Measurements from ENCODE around the gene NR1D1.

NR1D1 gene

DNA sequence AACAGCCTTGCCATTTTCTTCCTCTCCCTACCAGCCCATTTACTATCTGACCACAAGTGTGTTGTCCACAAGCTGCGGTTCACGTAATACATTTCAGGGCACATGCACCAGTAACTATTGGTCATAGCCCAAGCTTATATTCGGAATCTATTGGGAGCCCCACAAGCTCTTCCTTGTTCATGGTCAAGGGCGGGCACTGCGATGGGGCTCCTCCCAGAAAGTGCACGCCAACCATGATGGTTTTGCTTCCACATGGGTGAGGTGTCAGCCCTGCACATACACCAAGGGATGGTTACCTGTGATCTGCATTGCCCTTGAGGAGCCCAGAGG is 25.6 kb downstream of the NR1D1 start:
- no peak for DNase-seq

DNA sequence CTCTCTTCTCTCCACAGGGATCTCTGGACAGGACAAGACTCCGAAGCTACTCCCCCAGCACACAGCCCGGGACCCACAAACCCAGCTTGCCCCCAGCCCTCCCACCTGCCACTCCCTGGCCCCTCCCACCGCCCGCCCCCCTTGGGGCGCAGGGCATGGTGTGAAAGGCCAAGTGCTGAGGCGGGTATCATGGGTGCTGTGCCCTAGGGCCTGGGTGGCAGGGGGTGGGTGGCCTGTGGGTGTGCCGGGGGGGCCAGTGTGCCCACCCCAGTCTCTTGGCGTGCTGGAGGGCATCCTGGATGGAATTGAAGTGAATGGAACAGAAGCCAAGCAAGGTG is 26.2 kb downstream of the NR1D1 start:
- DNase-seq, result no peak

- no peak for DNase-seq
Observed at GRCh38 chr17:40073454-40074174, 26.8 kb downstream of the NR1D1 start.

DNA sequence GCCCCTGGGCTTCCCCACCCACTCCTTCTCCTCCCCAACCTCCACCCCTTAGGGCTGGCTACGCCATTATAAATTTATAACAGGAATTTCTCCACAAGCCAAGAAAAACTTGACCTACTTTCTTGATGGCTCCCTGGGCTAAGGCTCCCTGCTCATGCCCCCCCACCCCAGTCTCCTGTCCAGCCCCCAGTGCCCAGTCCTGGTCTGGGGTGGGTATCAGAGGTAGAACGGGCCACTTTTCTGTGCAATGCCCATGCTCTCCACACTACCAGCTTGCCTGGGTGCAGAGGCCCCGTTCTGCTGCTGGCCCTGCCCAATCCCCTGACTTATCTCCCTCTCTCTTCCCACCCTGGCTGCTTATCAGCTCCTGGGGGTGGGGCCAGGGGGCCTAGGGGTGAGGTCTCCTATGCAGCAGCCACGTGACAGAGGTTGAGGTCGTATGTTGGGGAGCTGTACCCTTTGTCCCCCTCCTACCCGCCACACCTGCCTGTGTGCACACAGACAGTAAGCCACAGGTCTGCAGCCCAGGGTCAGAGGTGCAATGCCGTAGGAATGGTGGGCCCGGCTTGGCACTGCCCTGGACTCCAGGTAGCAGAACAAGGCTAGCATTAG is 27.5 kb downstream of the NR1D1 start:
- no peak for DNase-seq

- DNase-seq, result peak; percentile 97
Observed at GRCh38 chr17:40072040-40072734, 28.2 kb downstream of the NR1D1 start.

DNA sequence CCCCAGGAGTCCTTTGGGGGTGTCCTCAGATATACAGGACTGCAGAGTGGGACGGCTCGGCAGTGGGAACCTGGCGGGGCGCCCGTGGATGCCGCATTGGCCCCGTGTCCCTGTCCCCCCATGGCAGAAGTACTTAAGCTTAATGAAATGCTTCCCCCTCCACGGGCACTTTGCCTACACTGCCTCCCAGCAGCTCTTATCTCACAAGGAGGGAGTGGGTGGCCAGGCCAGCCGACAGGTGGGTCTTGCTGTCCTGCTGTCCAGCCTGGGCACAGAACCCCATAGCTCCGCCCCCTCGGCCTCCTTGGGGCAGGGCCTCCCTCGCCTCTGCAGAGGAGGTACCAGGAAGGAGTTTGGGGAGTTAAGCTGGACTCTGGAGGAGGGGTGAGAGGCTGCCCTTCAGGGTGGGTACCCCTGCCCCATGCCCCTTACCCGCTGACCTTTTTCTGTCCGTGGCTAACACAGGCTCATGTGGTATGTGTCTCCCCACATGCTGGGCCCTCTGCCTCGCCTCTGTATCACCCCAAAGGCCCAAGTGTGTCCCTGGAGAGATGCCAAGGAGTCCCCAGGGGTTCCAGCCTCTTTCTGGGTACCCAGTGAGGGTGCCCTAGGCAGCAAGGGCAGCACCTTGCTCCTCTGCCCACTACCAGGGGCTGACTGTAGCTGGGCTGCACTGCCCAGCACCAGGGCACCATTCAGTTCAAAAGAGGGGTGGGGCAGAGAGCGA is 28.9 kb downstream of the NR1D1 start:
- DNase-seq, result no peak

GRCh38 chr17:40070709-40071312 is 29.6 kb downstream of the NR1D1 start:
- DNase-seq, result no peak

DNA sequence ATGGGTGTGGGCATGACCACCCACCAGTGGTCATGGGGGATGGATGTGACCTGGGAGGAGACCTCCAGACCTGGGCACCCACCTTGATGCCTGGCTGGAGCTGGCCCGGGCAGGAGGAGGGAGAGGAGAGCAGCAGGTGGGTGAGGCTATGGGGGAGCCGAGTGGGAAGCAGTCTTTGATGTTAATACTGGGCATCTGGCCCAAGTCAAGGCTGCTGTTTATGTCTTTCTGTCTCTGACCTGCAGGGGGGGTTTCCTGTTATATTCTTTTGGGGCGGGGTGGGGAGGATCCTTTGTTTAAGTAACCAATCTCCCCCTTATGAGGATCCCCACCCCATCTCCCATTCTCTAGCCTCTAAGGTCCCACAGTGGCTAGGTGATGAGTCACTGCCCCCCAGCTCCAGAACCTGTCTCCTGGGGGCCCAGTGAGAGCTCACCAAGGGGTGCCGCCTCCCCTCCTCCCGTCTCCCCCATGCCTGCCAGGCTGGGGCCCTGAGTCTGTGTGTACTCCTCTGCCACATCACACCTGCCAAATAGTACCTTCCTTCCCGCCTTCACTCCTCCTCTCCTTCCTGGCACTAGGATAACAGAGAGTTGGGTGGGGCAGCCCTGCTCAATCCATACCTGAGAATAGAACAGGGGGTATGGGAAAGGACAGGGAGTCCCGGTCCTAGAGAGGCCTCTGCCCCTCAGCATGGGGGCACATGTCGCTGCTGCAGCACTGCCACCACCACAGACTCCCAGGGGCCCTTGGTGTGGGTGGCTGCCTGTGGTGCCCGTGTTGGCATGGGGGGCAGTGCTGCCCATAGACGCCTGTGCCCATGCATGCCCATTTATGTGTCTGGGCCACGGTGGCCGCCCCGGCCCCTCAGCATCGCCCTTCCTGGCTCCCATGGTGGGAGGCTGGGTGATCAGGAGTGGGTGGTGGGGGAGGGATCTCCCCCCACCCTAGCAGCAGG is 30.4 kb downstream of the NR1D1 start:
- peak; percentile 57 for DNase-seq

DNA sequence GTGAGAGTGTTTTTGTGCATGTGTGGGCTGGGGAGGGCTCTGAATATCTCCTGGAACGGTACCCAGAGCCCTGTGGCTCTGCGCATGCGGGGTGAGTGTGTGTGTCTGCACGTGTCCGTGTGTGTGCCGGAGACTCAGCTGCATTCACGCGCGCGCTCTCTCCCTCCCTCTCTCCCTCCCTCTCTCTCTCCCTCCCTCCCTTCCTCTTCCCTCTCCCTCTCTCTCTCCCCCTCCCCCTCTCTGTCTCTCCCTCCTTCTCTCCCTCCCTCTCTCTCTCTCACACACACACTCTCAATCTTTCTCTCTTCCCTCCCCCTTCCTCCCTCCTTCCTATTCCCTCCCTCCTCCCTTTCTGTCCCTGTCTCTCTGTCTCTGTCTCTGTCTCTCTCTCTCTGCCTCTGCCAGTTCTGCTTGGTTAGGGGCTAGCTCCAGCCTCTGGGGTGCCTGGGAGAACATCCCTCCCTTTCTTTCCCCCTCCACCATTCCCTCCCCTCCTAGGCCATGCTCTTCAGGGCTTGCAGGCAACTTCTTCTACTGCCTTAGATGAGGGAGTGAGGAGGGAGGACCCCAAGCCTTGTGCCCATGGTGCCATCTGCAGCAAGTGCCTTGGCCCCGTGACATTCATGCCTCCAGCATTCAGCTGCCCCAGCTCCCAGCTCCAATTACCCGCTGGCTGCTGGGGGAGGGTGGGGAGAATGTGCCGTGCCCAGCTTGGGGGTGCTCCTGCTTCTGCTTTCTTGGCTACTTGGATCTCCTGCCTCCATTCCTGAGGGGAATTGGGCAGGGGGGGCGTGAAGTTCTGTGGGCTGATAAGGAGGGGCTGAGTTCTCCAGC is 31.3 kb downstream of the NR1D1 start:
- peak; percentile 29 for DNase-seq

- no peak for DNase-seq
Observed at GRCh38 chr17:40068584-40068916, 31.8 kb downstream of the NR1D1 start.

DNA sequence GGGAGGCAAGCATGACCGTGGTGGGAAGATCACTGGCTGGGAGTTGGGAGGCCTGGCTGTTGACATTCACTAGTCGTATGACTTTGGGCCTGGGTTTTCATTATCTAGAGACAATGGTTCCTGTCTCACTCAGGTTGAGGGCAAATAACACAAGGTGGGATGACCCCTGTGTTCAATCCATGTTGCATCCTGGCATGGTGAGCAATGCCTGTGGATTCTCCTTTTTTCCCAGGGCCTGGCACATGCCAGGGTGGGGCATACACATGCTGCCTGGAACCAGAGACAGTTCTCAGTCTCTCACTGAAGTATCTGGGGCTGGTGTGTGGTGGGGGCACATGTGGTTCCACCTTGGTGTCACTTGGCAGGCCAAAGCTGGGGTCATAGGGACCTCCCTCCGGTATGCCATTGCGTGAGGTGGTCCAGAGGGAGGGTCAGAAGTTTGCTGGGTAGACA is 32.2 kb downstream of the NR1D1 start:
- no peak for DNase-seq

GRCh38 chr17:40067710-40068109 is 32.7 kb downstream of the NR1D1 start:
- DNase-seq, result no peak

DNA sequence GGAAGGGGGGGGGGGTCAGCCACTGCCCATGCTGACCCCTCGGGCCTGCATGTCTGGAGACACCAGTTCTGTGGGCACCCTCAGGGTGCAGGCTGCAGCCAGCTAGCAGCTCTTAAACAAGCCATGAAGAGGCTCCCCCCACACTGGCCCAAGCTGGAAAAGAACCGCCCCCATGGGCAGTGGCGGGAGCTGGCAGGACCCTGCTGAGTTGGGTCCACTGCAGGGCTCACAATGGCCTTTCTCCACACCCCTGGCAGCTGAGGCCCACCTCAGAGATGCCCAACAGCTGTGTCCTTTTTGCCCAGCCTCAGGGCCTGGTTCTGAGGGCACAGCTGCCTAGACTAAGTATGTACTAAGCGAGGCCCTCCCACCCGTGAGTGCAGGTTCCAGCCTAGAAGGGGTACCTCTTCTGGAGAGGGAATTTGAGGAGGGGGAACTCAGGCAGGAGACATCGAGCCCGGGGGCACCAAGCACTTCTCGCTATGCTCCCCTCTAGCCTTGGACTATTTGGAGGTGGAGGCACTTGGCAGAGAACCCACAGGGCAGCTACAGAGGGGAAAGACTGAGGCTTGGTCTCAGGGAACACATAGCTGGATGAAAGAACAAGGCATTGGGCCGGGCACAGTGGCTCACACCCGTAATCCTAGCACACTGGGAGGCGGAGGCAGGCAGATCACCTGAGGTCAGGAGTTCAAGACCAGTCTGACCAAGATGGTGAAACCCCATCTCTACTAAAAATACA is 34.4 kb downstream of the NR1D1 start:
- no peak for DNase-seq

DNA sequence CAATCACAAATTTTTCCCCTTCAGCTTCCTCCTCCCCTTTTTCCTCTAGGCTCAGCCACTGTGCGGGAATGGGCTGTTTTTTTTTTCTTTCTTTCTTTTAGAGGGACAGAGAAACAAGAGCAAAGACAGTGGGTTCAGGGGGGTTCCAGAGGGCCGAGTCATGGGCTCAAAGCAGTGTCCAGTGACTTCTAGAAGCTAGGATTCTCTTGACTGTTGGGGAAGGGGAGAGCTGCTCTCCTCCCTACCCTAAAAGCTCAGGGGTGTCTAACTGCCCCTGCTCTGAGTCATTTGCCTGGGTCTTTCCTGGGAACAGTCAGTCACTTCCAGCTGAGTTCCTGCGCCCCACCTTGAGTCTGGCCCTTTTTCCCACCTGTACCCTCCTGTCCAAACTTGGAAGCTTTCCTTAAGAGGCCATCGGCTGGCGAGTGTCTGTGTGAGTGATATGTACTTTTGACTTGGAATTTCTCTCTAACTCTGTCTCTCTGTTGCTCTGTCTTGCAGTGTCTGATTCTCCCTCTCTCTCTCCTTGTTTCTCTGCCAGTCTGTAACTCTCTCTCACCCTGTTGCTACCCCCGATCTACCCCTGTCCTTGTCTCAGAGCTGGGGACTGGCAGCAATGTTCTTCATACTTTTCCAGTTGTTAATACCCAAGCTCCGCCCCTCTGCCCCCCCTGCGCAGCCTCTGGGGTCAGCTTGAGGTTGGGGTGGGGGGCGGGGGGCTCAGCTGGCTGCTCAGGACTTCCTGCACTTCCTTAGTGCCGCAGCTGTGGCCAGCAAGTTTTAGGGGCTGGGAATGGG is 35.2 kb downstream of the NR1D1 start:
- no peak for DNase-seq

DNA sequence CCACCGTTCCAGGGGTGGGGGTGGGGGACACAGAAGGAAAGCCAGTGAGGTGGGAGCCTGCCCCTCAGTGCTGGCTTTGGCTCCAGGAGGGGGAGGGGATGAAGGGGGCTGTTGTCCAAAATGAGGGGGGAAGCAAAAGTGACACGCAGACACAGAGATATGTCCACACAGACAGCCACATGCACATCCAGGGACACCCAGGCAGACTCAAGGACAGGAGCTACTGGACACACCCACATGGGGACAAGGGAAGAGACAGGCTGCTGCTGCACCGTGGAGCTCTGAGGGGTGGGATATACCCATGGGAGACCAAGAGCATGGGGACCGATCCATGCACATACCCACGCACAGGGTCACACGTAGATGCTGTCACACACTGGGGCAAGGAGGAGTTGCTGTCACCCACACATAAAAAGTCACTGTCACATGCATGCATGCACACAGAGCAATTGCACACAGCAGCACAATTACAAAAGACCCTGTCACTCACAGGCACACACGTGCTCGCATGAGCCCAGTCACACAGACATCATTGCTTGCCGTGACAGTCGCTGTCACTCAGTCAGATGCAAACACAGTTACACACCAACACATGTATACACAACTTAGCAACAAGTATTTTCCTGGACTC is 36.4 kb downstream of the NR1D1 start:
- no peak for DNase-seq

GRCh38 chr17:40063187-40063771 is 37.1 kb downstream of the NR1D1 start:
- no peak for DNase-seq

- DNase-seq, result peak; percentile 55
Observed at GRCh38 chr17:40062329-40063186, 37.8 kb downstream of the NR1D1 start, which contains the start of gene THRA. Gene THRA, plus strand, starts transcription at chr17:40062965. Its CDS starts 11,524 bp downstream, at chr17:40074489.

- DNase-seq, result no peak
Observed at GRCh38 chr17:40061609-40062038, 38.8 kb downstream of the NR1D1 start.
